HEK293 (cell line): ENCODE measurements around the gene SLC7A14.

ENCODE experiments used
- CTCF ChIA-PET: fragments of 350-600 bp; formaldehyde crosslinking; extraction: SDS; loops from one replicate; lab custom pipeline; 2021; ENCODE audit warnings: antibody characterized with exemption; lab: Yijun Ruan, JAX
- POLR2A ChIA-PET: fragments of 300-600 bp; formaldehyde crosslinking; extraction: SDS; loops from one replicate; lab custom pipeline; 2020; ENCODE audit warnings: antibody characterized with exemption, inconsistent platforms; lab: Yijun Ruan, JAX
- H3K27ac ChIP-seq: fragments of 200-500 bp; sonication (Bioruptor generic); 2 replicates; pipeline ENCODE4 v1.5.1; 2014; ENCODE audit warnings: low read depth, low read length, control low read depth, inconsistent platforms; ENCODE audit errors: extremely low read depth
- H3K36me3 ChIP-seq, 2 experiments: fragments of 200-500 bp in 1 of 2; sonication (Bioruptor generic) in 1 of 2; 1 replicate in 1 of 2; 2 replicates in 1 of 2; pipeline ENCODE4 v1.5.1; 2014 to 2017; ENCODE audit warnings: inconsistent platforms in 2 of 2, low read length in 2 of 2; ENCODE audit not compliant: control insufficient read depth in 2 of 2, insufficient read depth in 1 of 2
- H3K4me1 ChIP-seq: fragments of 200-500 bp; sonication (Bioruptor generic); 2 replicates; pipeline ENCODE4 v1.5.1; 2014; ENCODE audit warnings: mild to moderate bottlenecking, low read length, inconsistent platforms; ENCODE audit not compliant: control insufficient read depth, insufficient read depth
- H3K4me3 ChIP-seq: 2 replicates; pipeline ENCODE4 v1.5.1; 2011; ENCODE audit warnings: low read depth, mild to moderate bottlenecking, control low read depth, low read length, moderate library complexity
- H3K9me3 ChIP-seq: fragments of 200-500 bp; sonication (Bioruptor generic); 2 replicates; pipeline ENCODE4 v1.5.1; 2014; ENCODE audit warnings: low read depth, low read length, inconsistent platforms; ENCODE audit not compliant: control insufficient read depth, insufficient read depth
- EGR2 ChIP-seq: fragments of 450-650 bp; formaldehyde crosslinking; IDR thresholded peaks from 2 replicates; pipeline ENCODE4 v1.5.1; 2016; ENCODE audit warnings: low read depth, missing biosample characterization, missing genetic modification characterization
- GFI1B ChIP-seq: fragments of 450-650 bp; formaldehyde crosslinking; IDR thresholded peaks from 2 replicates; pipeline ENCODE4 v1.5.1; 2016; ENCODE audit warnings: missing biosample characterization, missing genetic modification characterization
- KLF1 ChIP-seq: fragments of 450-650 bp; formaldehyde crosslinking; IDR thresholded peaks from 2 replicates; pipeline ENCODE4 v1.5.1; 2016; ENCODE audit warnings: missing biosample characterization, missing genetic modification characterization
- PRDM6 ChIP-seq: fragments of 450-650 bp; formaldehyde crosslinking; IDR thresholded peaks from 2 replicates; pipeline ENCODE4 v1.5.1; 2017; ENCODE audit warnings: missing biosample characterization, missing genetic modification characterization
- ZBTB17 ChIP-seq: fragments of 450-650 bp; formaldehyde crosslinking; IDR thresholded peaks from 2 replicates; pipeline ENCODE4 v1.5.1; 2016; ENCODE audit warnings: missing biosample characterization, missing genetic modification characterization
- ZBTB20 ChIP-seq: fragments of 450-650 bp; formaldehyde crosslinking; IDR thresholded peaks from 2 replicates; pipeline ENCODE4 v1.5.1; 2016; ENCODE audit warnings: missing biosample characterization, missing genetic modification characterization
- ZBTB49 ChIP-seq: fragments of 450-650 bp; formaldehyde crosslinking; IDR thresholded peaks from 2 replicates; pipeline ENCODE4 v1.5.1; 2016; ENCODE audit warnings: missing biosample characterization, missing genetic modification characterization, low read depth
- ZFHX2 ChIP-seq: fragments of 450-650 bp; formaldehyde crosslinking; conservative IDR thresholded peaks from 2 replicates; pipeline ENCODE4 v1.5.1; 2016; ENCODE audit warnings: missing biosample characterization, missing genetic modification characterization
- ZIC2 ChIP-seq: fragments of 450-650 bp; formaldehyde crosslinking; IDR thresholded peaks from 2 replicates; pipeline ENCODE4 v1.5.1; 2016; ENCODE audit warnings: missing biosample characterization, missing genetic modification characterization
- ZNF10 ChIP-seq: fragments of 450-650 bp; formaldehyde crosslinking; IDR thresholded peaks from 2 replicates; pipeline ENCODE4 v1.5.1; 2017; ENCODE audit warnings: missing biosample characterization, missing genetic modification characterization
- ZNF174 ChIP-seq: fragments of 450-650 bp; formaldehyde crosslinking; IDR thresholded peaks from 2 replicates; pipeline ENCODE4 v1.5.0; 2017; ENCODE audit warnings: missing biosample characterization, mild to moderate bottlenecking, missing genetic modification characterization
- ZNF19 ChIP-seq: fragments of 450-650 bp; formaldehyde crosslinking; IDR thresholded peaks from 2 replicates; pipeline ENCODE4; 2016; ENCODE audit warnings: missing biosample characterization, missing genetic modification characterization, low read depth
- ZNF341 ChIP-seq: fragments of 450-650 bp; formaldehyde crosslinking; IDR thresholded peaks from 2 replicates; pipeline ENCODE4; 2016; ENCODE audit warnings: low read depth, missing biosample characterization, missing genetic modification characterization
- ZNF391 ChIP-seq: fragments of 450-650 bp; formaldehyde crosslinking; IDR thresholded peaks from 2 replicates; pipeline ENCODE4 v1.5.1; 2016; ENCODE audit warnings: low read depth, missing biosample characterization, missing genetic modification characterization, borderline replicate concordance
- ZNF510 ChIP-seq: fragments of 450-650 bp; formaldehyde crosslinking; IDR thresholded peaks from 2 replicates; pipeline ENCODE4 v1.5.1; 2018; ENCODE audit warnings: mild to moderate bottlenecking, missing genetic modification characterization, missing biosample characterization; ENCODE audit not compliant: insufficient replicate concordance
- ZNF514 ChIP-seq: fragments of 450-650 bp; formaldehyde crosslinking; IDR thresholded peaks from 2 replicates; pipeline ENCODE4 v1.5.1; 2016; ENCODE audit warnings: missing biosample characterization, missing genetic modification characterization
- TF ChIP-seq, protein P1 (sequence below): fragments of 450-650 bp; formaldehyde crosslinking; IDR thresholded peaks from 2 replicates; pipeline ENCODE4 v1.5.1; 2016; ENCODE audit warnings: missing biosample characterization, missing genetic modification characterization

SLC7A14 gene

GRCh38 chr3:170485294-170485693 lies 100.6 kb downstream of the SLC7A14 start:
- no peaks in the 10 kb centered on the region for H3K36me3 ChIP-seq
- TF ChIP-seq PRDM6 (tag by site-specific recombination) (no peak), ZNF514 (tag by site-specific recombination) (no peak), ZNF510 (tag by site-specific recombination) (no peak), KLF1 (tag by site-specific recombination) (no peak), ZBTB17 (tag by site-specific recombination) (no peak), ZIC2 (tag by site-specific recombination) (no peak), ZNF10 (tag by site-specific recombination) (no peak), ZNF174 (tag by site-specific recombination) (no peak), ZBTB49 (tag by site-specific recombination) (no peak), ZNF19 (tag by site-specific recombination) (no peak), GFI1B (tag by site-specific recombination) (no peak)
- TF ChIP-seq, protein P1, sequence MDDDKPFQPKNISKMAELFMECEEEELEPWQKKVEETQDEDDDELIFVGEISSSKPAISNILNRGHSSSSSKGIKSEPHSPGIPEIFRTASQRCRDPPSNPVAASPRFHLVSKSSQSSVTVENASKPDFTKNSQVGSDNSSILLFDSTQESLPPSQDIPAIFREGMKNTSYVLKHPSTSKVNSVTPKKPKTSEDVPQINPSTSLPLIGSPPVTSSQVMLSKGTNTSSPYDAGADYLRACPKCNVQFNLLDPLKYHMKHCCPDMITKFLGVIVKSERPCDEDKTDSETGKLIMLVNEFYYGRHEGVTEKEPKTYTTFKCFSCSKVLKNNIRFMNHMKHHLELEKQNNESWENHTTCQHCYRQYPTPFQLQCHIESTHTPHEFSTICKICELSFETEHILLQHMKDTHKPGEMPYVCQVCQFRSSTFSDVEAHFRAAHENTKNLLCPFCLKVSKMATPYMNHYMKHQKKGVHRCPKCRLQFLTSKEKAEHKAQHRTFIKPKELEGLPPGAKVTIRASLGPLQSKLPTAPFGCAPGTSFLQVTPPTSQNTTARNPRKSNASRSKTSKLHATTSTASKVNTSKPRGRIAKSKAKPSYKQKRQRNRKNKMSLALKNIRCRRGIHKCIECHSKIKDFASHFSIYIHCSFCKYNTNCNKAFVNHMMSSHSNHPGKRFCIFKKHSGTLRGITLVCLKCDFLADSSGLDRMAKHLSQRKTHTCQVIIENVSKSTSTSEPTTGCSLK (tag by site-specific recombination), result no peak
- ChIA-PET POLR2A (no interaction called here), CTCF (interaction anchor here (2.5 kb wide), 1 partner anchor 14 kb away, joined by 7 read pairs; no protein-coding TSS in a partner anchor)
- H3K27ac ChIP-seq, result no peak overlapping the region
- no peaks in the 10 kb centered on the region for H3K4me1 ChIP-seq
- no peak overlapping the region for H3K4me3 ChIP-seq
- H3K9me3 ChIP-seq, result no peaks in the 10 kb centered on the region

DNA sequence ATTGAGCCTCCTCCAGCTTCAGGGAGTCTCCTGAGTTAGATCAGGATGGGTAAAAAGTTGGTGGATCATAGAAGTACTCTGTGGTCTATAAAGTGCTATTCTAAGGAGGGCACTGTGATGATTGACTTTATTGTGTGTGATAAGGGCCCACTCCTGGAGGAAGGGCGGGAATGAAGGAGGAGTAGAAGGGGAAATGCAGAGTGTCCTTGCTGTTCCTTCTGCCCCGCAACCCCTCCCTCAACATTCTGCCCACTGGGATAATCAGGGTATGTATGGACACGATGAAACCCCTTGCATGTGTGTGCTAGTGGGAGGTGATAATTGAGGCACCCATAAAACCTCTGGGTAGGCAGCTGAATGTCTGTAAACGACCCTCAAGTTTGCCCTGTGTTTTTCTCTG lies 101.0 kb downstream of the SLC7A14 start:
- Histone ChIP-seq H3K9me3 (no peaks in the 10 kb centered on the region), H3K36me3 (no peaks in the 10 kb centered on the region), H3K4me3 (no peak overlapping the region), H3K27ac (no peak overlapping the region), H3K4me1 (no peaks in the 10 kb centered on the region)
- ChIA-PET POLR2A (no interaction called here), CTCF (no interaction called here)
- TF ChIP-seq ZFHX2 (tag by site-specific recombination) (peak; percentile 85), EGR2 (tag by site-specific recombination) (peak; percentile 82), ZBTB20 (no peak)

DNA sequence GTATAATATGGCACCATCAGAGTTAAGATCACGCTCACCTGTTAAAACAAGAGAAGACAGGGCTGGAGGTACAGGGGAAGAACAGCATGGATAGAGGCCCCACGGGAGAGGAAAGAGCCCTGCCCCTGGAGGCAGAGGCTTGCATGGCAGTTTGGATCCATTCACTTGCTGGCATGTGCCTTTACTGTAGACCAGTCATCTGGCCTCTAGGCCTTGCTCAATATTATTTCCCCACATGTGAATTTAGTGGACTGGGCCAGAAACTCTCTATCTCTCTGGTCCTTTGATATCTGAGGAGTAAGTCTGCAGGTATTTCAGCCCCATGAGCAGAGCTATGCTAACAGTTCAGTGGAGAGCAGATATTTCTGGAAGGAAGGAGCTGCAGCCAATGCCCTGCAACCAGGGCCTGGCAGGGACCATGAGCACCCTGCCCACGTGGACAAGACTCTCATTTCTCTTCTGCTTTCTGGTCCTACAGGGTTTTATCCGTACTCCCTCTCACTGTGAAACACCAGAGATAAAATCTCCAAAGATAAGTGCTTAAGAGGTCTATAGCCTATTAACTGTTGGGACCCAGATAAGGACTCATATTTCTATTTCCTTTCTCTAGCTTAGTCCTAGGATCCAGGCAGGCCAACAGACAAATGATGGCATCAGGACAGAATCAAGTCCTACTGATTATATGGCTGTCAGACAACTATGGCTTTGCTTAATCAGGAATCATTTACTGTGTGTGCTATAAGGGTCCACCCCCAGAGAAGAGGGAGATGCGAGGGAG lies 102.2 kb downstream of the SLC7A14 start:
- Histone ChIP-seq H3K4me1 (no peaks in the 10 kb centered on the region), H3K4me3 (no peak overlapping the region), H3K27ac (no peak overlapping the region), H3K36me3 (no peaks in the 10 kb centered on the region), H3K9me3 (no peaks in the 10 kb centered on the region)
- POLR2A ChIA-PET, result no interaction called here
- TF ChIP-seq ZNF341, result 0 out of 2 replicates have a peak, but pooled peaks have one; percentile 39
- TF ChIP-seq ZNF391 (tag by site-specific recombination), result no peak
- CTCF ChIA-PET, result interaction anchor here (0.6 to 1.4 kb wide), 2 partner anchors 9 to 390 kb away, joined by 3 to 6 read pairs; no protein-coding TSS in a partner anchor
